DMS 273 (cell line): Measurements from ENCODE around the gene RNF4.
"Not testable (repeated sequence)": the region's sequence is repeated elsewhere in the genome, so short reads cannot be mapped to it uniquely, and the experiment has no call there.

Source experiments
- DNase-seq: peaks from one replicate; lab custom pipeline; 2025; ENCODE audit not compliant: unreplicated experiment; lab: John Stamatoyannopoulos, UW

RNF4 gene

DNA sequence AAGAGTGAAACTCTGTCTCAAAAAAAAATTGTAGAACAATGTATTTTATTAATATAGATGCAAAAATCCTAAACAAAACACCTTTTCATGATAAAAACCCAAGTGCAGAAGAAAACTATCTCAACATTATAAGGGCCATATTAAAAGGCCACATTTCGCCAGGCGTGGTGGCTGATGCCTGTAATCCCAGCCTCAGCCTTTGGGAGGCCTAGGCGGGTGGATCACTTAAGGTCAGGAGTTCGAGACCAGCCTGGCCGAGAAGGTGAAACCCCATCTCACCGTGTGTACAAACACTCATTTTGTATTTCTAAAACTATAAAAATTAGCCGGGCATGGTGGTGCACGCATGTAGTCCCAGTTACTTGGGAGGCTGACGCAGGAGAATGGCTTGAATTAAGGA, 57.7 kb downstream of the RNF4 start:
- no peak for DNase-seq

DNA sequence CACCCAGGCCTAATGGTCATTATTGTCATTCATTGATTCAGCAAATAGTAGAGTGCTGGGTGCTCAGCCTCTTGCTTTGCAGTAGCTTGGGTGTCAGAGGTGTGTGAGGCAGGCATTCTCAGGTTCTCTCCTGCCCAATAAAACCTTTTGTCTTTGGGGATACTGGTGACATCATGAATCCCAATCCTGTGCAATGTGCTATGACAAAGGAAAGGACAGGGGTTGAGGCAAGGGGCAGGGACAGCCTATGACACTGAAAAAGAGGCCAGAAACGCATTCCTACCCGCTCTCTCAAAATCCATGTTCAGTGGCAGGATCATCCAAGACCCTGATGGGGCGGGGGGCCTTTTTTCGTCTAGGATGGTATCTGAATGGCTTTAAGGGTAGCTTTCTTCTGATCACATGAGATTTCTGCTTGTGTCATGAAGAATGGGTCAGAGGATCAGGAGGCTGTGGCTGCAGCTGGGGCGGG, 66.0 kb downstream of the RNF4 start:
- no peak for DNase-seq

DNA sequence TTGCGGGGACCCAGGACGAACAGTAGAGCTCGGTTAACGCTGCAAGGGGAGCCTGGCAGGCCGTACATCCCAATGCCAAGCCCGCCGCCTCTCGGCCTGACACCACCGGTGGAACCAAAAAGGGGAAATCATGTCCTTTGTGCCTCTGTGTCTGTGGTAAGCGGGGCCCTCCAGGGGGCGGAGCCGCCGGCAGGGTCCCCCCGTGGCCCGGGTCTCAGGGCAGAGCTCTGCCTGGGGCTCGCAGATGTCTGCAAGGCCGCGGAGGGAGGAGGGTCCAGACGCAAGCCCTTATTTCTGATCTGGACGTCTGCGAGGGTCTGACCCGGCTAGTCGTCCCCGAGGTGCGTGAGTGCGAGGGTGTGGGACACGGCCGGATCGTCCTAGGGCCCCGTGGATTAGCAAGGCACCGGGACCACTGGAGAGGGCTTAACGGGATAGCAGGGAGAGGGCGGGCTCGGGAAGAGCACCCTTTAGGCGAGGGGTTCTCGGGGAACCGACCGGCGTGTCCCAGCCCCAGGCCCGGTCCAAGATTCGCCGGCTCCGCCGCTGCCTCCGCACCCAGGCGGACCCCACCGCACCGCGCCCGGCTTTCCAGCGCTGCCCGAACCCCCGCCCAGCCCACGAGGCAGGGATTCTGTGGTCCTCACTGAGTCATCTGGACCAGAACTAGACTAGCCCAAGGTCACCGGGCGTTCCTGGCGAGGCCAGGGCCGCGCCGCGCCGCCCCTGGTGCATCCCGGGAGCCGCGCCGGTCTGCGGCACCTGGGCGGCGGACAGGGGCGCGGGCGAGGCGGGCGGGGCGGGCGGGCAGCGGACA, 66.7 kb downstream of the RNF4 start:
- peak; percentile 60 for DNase-seq

DNA sequence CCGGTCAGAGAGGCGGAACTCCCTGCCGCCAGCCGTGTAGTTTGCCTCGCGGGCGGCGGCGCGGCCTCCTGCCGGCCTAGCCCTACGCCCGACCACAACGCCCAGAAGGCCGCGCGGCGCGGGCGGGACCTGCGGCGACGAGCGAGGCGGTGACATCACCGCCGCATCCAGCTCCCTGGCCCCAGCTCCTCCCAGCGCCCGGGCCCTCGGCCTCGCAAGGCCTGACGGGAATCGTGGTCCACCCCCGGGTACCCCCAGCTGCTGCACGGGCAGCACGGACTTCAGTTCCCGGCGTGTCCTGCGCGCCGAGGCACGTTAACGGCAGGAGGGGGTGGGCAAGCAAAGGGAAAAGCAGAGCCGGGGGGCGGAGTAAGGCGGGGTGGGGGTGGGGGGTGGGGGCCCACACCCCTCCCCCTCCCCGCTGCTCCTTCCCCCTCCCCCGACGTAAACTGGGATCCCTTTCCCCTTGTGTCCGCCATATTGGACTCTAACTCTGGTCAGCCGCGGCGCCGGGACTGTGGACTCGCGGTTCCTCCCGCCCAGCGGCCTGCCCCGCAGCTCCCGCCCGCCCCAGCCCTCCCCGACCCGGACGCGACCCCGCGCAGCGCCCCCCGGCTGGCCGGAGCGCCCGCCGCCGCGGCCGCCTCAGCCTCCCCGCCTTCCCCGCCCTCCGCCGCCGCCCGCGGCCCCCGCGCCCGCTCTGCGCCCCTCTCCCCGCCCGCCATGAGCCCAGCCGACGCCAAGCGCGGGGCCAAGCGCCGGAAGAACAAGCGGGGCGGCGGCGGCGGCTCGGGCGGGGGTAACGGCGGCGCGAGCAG, 67.5 kb downstream of the RNF4 start, which contains the start of gene FAM193A:
Gene FAM193A, plus strand, starts transcription at position 455 of the 818 bp plus-strand sequence. Its CDS starts 269 bp downstream, at position 724.
- peak; percentile 99 for DNase-seq

DNA sequence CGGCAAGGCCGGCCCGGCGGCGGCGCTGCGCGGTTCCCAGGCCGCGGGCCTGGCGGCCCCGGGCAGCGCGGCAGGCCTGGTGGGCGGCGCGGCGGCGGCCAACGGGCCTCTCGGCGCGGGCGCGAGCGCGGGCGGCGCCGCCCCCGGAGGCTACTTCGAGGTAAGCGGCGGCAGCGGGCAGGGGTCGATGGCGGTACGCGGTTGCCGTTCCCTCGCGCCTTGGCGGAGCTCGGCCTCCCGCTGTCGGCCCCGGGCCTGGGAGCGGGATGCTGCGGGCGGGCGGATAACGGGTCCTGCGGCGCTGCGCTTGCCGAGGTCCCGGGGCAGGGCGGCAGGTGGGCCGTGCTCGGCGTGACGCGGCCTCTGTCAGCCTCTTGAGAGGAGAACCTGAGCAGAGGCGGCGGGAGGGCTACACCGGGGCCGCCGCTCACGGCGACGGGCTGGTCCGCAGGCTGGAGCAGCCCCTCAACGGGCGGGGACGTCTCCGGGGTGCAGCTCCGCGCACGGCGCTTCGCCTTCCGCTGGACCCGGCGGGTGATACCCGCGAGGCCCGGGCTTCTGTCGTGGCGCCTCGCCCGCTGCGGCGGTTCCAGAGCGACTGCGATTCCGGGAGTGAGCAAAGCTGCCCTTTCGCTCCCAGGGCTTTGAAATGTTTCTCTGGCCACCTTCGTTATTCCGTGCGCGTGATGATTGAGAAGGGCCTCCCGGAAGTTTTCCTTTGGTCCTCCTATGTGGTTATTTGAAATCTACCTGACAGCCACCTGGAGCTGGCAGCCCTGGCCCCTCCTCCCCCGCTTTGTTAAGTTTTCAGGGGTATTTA, 68.3 kb downstream of the RNF4 start:
- DNase-seq = peak; percentile 79

DNA sequence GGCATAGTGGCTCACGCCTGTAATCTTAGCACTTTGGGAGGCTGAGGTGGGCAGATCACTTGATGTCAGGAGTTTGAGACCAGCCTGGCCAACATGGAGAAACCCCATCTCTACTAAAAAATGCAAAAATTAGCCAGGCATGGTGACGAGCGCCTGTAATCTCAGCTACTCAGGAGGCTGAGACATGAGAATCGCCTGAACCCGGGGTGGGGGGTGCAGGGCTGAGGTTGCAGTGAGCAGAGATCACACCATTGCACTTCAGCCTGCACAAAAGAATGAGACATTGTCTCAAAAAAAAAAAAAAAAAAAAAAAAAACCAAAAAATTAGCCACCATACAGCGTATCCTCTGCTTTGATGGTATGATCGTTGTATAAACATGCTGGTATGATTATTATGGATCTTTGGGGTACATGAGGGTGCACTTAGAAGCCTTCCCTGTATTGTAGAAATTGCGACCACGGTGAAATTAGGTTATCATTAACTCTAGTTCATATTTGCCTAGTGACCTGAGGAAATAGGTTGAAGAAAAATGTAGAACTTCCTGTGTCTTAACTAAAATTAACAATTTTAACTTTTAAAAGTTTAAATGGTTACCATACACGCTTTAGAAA, 74.8 kb downstream of the RNF4 start:
- not testable (repeated sequence) for DNase-seq

DNA sequence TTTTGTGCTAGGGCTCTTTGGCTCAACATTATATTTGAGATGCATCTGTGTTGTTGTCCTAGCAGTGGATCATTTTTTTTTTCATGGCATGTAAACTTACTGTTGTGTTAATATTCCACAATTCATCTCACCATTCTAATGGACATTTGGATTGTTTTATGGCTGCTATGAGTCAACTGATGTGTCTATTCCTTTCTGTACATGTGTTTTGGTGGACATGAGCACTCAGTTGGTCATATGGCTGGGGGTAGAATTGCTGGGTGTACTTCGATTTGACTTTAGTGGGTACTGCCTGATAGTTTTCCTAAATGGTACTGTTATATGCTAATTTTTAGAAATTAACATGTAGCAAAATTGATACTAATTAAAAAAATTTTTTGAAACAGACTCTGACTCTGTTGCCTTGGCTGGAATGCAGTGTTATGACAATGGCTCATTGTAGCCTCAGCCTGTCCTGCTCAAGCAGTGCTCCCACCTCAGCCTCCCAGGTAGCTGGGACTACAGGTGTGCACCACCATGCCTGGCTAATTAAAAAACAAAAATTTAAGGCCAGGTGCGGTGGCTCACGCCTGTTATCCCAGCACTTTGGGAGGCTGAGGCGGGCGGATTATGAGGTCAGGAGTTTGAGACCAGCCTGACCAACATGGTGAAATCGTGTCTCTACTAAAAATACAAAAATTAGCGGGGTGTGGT, 76.6 kb downstream of the RNF4 start:
- no peak for DNase-seq

DNA sequence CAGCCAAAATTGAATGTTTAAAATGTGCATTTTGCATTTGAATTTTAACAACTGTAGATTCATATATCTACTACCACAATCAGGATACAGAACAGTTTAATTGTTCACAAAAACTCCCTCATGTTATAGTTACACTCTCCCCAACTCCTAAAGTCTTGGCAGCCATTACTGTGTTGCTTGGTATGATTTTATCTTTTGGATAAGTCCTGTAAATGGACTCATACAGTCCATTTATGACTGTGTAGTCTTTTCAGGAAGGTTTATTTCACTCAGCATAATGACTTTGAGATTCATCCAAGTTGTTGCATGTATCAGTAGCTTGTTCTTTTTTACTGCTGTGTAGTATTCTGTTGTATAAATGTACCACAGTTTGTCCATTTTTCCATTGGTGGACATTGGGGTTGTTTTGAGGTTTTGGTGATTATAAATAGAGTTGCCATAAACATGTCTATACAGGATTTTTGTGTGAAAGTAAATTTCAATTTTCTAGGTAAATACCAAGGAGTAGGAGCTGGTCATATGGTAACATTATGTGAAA, 77.4 kb downstream of the RNF4 start:
- no peak for DNase-seq

DNA sequence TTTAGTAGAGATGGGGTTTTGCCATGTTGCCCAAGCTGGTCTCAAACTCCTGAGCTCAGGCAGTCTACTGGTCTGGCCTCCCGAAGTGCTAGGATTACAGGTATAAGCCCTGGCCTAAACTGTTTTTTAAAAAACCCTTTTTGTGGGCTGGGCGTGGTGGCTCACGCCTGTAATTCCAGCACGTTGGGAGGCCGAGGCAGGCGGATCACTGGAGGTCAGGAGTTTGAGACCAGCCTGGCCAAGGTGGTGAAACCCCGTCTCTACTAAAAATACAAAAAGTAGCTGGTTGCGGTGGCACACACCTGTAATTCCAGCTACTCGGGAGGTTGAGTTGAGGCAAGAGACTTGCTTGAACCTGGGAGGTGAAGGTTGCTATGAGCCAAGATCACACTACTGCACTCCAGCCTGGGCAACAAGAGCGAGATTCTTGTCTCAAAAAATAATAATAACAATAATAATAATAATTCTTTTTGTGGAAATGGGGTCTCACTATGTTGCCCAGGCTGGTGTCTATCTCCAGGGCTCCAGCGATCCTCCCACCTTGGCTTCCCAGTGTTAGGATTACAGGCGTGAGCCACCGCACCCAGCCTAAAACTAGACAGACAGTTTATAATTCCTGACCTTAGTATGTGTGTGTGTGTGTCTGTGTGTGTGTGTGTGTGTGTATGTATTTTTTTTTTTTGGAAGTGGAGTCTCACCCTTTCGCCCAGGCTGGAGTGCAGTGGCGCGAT, 78.2 kb downstream of the RNF4 start:
- DNase-seq = not testable (repeated sequence)

DNA sequence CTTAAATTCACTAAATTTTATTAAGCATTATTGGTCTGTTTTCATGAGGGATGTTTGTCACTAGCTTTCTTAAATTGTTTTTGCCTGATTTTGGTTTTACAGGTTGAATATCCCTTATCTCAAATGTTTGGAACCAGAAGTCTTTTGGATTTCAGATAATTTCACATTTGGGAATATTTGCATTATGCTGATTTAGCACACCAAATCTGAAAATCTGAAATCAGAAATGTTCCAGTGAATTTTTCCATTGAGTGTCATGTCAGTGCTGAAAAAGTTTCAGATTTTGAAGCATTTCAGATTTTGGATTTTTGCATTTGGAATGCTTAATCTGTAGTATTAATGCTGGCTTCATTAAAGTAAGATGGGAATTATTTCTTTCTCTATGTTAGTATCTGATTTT, 82.2 kb downstream of the RNF4 start:
- no peak for DNase-seq

DNA sequence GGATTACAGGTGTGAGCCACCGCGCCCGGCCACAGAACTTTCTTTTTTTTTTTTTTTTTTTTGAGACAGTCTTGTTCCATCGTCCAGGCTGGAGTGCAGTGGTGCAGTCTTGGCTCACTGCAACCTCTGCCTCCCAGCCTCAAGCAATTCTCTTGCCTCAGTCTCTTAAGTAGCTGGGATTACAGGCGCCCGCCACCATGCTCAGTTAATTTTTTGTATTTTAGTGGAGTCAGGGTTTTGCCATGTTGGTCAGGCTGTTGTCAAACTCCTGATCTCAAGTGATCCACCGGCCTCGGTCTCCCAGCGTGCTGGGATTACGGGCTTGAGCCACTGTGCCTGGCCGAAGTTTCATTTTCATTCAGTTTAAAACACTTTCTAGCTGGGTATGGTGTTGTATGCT, 83.9 kb downstream of the RNF4 start:
- no peak for DNase-seq

DNA sequence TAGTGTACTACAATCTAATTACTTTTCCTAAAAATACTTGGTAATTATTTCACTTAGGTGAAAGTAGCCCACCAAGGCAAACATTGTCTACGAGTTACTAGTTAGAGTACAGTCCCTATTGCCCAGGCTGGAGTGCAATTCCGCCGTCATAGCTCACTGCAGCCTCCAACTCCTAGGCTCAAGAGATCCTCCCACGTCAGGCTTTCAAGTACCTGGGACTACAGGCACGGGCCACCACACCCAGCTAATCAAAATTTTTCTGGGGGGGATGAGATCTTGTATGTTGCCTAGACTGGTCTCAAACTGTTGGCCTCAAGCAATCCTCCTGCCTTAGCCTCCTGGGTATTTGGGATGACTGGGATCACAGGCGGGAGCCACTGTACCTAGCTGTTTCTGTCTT, 89.4 kb downstream of the RNF4 start:
- no peak for DNase-seq

DNA sequence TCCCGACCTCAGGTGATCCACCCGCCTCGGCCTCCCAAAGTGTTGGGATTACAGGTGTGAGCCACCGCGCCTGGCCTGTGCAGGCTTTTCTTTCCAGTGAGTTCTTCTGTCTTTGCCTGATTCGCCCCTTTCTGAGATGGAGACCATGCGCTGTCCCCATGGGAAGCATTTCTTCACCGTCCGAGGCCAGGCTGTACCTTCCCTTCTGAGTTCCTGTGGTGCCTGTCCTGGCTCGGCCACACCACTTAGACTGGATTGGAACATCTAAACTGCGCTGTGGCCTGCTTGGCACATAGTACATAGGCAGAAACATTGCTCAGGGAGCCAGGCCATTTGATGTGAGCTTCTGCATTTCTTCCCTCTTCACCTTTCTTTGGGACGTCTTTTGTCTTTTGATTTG, 91.3 kb downstream of the RNF4 start:
- DNase-seq = no peak
